ENCODE measurements around the gene TPP2.
A peak's percentile ranks its signal among the peaks of the same experiment; 100 is the strongest.

The TPP2 gene

GRCh38 chr13:102657630-102658029, 60.8 kb downstream of the TPP2 start:
- DNase-seq (ENCODE audit: low read depth): no peak

DNA sequence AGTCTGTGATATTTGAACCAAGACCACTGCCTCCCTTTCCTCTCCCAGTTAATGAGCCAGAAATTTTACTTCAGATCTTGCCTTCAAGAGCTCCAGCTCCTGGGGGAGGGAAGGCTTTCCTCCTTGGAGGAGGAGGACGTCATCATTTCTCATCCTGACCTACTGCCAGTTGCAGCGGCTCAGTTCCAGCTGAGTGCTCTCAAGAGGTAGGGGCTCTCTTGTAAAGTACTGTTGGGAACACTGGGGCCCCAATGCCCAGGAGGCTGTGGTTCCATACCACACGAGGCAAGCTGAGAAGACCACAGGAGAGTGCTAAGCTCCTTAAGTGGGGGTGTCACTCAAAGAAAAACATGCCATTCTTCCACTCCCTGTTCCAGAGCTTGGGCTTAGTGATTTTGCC, 61.9 kb downstream of the TPP2 start:
- DNase-seq (ENCODE audit: low read depth): no peak

DNA sequence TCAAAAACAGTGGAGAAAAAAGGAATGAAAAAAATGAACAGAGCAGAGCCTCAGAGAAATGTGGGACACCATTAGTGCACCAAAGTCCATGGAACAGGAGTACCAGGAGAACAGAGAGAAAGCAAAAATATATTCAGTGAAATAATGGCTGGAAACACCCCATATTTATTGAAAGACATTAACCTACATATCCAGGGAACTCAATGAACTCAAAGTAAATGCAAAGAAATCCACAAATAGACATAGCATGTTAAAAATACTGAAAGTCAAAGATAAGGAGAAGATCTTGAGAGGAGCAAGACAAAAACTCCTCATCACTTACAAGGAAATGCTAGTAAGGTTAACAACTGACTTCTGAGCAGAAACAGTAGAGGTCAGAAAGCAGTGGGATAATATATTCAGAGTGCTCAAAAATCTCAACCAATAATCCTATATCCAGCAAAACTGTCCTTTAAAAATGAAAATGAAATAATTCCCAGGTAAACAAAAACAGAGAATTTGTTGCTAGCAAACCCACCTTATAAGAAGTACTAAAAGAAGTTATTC, 62.5 kb downstream of the TPP2 start:
- no peak for DNase-seq (ENCODE audit: low read depth)

DNA sequence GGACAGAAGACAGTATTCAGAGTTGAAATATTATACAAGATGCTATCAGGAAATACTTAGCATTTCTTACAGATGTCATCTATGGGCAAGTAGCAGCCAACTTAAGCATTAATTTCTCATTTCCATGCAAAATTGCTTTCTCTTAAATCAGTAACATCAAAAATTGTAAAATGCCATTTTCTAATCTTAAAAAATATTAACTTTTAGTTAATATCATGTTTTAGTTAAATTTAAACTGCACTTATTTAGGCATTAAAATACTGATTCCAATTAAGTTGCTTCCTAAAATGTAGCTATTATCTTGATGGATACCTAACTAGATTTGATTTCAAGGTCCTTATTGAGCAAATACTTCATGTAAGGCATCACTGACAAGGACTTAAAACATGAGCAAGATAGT, 70.2 kb downstream of the TPP2 start:
- no peak for DNase-seq (ENCODE audit: low read depth)

- DNase-seq (ENCODE audit: low read depth): no peak
These were observed 71.1 kb downstream of the TPP2 start for GRCh38 chr13:102667911-102668310.

DNA sequence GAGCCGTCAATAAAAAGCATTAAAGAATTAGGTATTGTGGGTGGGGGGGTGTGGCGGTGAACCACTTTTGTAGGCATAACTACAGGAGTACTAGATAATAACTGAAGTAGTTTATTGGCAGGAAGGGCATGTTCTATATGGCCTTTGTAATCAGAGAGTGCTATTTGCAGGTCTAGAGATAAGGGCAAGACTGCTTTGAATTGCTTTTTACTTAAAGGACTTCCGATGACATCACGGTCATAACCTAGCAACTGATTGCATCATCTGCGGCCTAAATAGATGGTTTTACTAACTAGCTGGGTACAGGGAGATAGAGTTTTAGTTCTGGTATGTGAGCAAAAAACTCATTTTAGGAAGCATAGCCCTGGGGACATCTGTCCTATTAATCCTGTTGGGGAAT, 73.3 kb downstream of the TPP2 start:
- DNase-seq (ENCODE audit: low read depth): no peak

GRCh38 chr13:102675115-102675514, 78.3 kb downstream of the TPP2 start:
- DNase-seq (ENCODE audit: low read depth): no peak

GRCh38 chr13:102677122-102677521, 80.3 kb downstream of the TPP2 start:
- no peak for DNase-seq (ENCODE audit: low read depth)

DNA sequence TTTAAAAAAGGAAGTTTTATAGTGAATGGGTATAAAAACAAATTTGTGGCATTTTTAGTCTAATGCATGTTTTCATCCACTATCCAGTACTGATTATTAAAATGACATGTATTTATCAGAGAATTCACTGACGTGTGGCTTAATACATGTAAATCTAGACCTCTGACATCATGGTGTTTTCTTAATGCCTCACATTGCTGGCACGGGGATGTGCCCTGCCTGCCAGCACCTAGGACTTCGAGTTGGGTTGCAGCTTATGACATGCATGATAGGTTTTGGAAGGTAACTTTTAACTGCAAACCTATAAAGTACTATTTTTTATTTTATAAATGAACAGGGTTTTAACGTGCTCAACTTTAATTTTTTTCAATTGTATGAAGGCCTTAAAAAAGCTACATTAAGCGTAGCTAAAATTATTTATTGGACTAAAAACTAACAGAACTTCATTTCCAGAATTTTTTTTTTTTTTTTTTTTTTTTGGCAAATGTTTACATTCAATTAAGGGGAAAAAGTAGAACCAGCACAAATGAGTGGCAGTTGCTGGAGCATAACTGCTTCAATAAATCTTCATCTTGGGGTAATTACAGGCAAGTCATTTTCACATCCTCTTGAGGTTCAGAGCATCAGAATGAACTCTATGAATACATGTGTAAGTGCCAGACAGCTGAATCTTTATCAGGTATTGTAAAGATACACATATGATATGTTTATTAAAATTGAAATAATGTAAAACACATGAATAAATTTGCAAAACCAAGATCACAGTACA, 81.7 kb downstream of the TPP2 start:
- no peak for DNase-seq (ENCODE audit: low read depth)

DNA sequence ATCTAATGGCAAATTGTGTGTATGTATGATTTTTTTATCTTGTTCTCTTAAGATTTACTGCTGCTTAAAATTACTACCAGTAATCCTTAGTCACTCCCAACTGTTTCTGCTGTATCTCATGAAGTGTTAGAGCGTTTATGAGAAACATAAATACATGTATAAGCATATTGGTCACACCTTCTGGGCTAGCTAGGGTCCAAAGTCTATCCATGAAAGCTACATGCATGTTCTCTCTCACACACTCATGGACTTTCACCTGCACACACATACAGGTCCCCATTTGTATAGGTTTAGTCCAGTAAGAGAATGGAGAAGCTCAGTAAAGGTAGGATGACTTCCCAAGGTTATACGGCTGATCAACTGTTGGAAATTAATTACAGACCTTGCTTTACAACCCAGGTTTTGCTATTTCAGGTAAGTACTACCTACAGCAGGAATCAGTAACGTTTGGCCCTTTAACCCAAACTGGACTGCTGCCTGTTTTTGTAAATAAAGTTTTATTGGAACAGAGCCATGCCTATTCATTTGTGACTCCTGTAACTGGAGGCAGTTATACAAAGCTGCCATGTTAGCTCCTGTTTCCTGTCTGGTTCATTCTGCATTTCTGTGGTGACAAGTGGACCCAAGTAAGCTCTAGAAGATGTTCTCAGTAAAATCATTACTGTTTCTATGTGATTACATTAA, 82.8 kb downstream of the TPP2 start:
- no peak for DNase-seq (ENCODE audit: low read depth)

- no peak for DNase-seq (ENCODE audit: low read depth)
These were observed 83.4 kb downstream of the TPP2 start for GRCh38 chr13:102680133-102680717.

DNA sequence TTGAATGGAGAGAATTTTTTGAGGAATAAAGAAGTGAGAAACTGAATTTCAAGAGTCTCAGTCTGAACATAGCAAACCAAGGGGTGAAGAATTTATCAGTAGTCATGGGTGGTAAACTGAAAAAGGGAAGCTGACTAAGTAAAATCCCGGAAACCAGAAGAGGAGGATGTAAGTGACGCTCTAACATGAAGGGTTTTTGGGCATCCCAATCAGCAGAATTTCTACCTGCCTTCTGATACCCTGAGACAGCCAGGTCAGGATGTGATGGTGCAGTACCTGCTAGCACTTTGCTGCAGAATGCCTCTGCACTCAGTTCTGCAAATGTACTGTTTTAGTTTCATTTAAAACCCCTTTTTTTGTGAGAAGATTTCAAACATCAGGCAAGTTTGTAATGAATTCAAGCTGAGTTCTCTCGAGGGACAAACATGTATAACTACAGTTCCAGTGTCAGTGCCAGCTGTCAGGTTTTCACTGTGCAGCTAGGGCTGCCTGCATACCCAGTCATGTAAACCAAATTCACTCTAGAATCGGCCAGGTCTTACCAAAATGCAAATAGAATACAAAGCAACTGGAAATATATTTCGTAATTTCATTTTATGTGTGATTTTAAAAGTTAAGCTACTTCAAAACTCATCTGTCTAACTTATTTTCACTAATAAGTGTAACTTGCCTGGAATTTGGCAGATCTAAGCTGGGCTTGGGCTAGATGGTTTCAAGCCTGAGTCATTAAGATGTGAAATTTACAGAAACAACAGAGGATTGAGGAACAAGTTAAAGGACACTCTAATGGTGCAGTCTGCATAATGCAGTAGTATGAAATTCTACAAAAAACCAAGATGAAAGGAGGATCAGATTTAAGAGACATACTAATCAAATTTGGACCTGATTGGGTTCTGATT, 84.3 kb downstream of the TPP2 start:
- peak; percentile 59 for DNase-seq (ENCODE audit: low read depth)

- no peak for DNase-seq (ENCODE audit: low read depth)
These were observed 85.4 kb downstream of the TPP2 start for GRCh38 chr13:102682211-102682610.

- DNase-seq (ENCODE audit: low read depth): no peak
These were observed 85.9 kb downstream of the TPP2 start for GRCh38 chr13:102682727-102683126.

GRCh38 chr13:102683637-102684036, 86.9 kb downstream of the TPP2 start:
- no peak for DNase-seq (ENCODE audit: low read depth)

GRCh38 chr13:102686024-102686423, 89.2 kb downstream of the TPP2 start:
- no peak for DNase-seq (ENCODE audit: low read depth)

DNA sequence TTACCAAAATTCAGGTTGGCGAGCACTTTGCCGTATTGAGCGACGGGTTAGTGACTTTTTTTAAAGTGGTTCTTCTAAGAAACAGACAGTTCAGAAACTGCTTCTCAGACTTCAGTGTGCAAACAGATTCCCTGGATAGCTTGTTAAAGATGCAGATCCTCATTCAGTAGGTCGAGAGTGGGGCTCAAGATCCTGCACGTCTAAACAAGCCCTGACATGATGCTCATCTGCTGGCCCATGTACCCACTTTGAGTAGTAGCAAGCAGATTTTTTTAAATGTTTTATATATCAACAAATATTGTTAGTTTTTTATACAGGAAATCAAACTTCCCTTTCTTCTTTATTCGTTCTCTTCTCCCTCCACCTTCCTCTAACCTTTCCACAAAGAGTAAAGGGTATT, 90.7 kb downstream of the TPP2 start:
- no peak for DNase-seq (ENCODE audit: low read depth)

DNA sequence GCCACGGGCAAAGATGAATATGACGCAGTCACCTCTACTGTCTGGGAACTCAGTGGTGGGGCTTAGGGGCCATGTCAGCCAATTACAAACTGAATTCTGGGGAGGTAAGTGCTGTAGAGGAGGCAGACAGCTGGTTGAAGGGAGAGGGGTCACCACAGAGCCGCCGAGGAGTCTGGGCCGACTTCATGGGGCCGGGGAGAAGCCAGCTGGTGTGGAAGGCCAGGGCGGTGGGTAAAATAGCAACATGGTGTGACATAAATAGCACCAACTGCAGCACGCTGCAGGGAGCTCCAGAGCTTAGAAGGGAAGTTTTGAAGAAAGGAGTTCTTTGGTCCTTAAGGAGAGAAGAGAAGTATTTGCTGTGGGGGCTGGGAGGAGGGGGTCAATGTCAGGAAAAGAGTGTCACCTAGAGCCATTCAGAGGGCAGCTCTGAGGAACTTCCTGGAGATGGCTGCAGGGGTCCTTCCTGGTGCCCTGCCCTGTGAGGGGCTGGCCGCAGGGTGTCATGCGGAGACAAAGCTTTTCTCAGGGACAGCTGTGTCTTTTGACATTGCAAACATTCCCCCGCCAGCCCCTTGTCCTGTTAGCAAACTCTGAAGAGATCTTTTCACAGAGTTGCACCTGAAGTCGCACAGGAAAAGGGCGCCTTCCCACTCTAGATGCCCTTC, 91.7 kb downstream of the TPP2 start:
- DNase-seq (ENCODE audit: low read depth): no peak

DNA sequence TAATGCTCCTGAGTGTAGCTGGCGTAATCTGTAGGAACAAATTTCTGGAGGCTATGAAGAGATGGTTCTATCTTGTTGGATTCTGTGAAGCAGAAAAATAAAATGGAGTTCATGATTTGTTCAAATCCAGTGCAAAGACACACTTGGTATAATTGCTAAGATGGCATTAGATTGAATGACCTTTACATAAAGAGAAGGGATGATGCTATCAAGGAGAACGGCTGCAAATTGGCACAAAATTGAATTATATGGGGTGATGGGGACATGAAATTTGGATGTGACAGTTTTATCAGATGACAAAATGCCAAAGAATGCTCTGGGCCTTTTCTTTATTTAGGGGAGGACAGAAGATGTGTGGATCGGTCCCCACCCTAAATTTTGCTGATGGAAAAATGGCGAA, 94.1 kb downstream of the TPP2 start:
- DNase-seq (ENCODE audit: low read depth): no peak

DNA sequence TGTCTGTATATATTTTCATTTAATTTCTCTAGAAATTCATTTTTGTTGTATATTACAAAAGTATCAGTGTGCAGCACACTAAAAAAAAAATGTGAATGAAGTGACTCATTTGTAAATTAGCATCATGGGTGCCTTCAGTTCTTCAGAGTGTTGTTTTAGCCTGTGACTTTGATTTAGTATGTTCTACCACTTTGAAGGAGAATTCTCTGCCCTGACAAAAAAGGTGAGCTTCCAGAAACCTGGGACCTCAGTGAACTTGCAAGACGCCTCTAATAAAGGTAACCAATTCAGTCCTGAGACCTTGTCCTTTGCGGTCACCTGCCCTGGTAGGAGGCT, 95.7 kb downstream of the TPP2 start:
- DNase-seq (ENCODE audit: low read depth): no peak

DNA sequence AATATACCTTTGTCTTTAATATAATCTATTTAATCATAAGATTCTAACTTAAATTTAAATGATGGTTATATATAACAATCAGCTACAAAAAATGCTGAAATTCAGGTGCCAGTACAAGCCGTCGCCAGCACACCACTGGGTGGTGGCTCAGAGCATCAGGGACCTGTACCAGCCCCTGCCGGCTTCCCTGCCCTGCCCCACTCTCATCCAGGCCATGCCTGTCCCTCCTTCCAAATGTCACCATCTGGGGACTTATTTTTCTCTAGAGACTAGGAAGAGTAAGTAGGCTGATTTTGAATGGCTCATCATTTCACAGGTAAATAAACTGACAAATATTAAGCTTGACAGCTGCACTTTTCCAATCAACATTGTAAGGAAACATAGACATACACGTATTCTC, 96.5 kb downstream of the TPP2 start:
- DNase-seq (ENCODE audit: low read depth): no peak

GRCh38 chr13:102693776-102694175, 97.0 kb downstream of the TPP2 start:
- peak; percentile 54 for DNase-seq (ENCODE audit: low read depth)
